Astrocyte (in vitro differentiated cells and primary cell): ENCODE results near the gene FN1.

Experiments used
- EZH2 ChIP-seq: IDR thresholded peaks from 2 replicates; pipeline ENCODE4 v1.6.1; 2012; ENCODE audit warnings: mild to moderate bottlenecking, low read length, inconsistent platforms; ENCODE audit not compliant: insufficient read depth
- TF ChIP-seq, protein P1 (sequence below): IDR thresholded peaks from 2 replicates; pipeline ENCODE4 v1.5.1; 2011; ENCODE audit warnings: low read depth, mild to moderate bottlenecking, inconsistent platforms, low read length, moderate library complexity; ENCODE audit not compliant: insufficient read depth

DNA sequence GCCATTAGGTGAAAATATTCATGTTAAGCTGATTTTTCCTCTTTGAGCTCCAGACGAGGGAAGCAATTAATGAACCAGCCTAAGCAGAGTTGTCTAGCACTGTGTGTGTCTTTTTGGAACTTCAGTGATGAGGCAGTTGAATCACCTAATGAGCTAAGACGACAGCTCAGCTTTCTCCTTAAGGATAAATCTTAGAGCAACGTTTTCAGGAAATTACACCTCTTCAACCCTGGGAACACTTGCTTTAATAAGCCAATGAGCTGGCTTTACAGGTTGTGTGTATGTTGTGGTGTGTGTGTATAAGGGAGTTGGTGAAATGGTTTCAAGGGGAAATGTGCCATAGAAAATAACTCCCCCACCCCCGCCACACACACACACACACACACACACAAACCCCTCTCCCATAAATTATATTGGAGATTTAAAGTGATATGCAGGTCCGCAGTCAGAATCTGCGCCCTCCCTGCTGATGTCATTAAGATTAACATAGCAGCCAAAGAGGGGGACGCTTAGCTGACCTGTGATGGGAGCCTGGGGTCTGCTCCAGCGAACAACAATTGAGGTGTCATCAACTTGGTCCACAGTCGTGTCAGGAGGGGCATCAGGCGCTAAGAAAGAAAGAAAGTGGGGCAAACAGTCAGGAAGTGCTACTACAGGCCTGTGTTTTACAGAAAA is 28.1 kb downstream of the FN1 start:
- TF ChIP-seq, protein P1, sequence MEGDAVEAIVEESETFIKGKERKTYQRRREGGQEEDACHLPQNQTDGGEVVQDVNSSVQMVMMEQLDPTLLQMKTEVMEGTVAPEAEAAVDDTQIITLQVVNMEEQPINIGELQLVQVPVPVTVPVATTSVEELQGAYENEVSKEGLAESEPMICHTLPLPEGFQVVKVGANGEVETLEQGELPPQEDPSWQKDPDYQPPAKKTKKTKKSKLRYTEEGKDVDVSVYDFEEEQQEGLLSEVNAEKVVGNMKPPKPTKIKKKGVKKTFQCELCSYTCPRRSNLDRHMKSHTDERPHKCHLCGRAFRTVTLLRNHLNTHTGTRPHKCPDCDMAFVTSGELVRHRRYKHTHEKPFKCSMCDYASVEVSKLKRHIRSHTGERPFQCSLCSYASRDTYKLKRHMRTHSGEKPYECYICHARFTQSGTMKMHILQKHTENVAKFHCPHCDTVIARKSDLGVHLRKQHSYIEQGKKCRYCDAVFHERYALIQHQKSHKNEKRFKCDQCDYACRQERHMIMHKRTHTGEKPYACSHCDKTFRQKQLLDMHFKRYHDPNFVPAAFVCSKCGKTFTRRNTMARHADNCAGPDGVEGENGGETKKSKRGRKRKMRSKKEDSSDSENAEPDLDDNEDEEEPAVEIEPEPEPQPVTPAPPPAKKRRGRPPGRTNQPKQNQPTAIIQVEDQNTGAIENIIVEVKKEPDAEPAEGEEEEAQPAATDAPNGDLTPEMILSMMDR, result no peak
- no peak for TF ChIP-seq EZH2
